ENCODE measurements around the gene IRF1. TPM values are rescaled to one million over a fixed set of nuclear protein-coding genes. Genes with fewer than 3 reads are reported as not detected.
A peak's percentile ranks its signal among the peaks of the same experiment; 100 is the strongest.
"Not testable (repeated sequence)": the region's sequence is repeated elsewhere in the genome, so short reads cannot be mapped to it uniquely, and the experiment has no call there.

IRF1 gene, protein sequence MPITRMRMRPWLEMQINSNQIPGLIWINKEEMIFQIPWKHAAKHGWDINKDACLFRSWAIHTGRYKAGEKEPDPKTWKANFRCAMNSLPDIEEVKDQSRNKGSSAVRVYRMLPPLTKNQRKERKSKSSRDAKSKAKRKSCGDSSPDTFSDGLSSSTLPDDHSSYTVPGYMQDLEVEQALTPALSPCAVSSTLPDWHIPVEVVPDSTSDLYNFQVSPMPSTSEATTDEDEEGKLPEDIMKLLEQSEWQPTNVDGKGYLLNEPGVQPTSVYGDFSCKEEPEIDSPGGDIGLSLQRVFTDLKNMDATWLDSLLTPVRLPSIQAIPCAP
- total RNA-seq: 100 to 1,000 TPM; 205 to 223 TPM

GRCh38 chr5:132490484-132491367 lies at the start of gene IRF1:
IRF1 (minus strand) TSS chr5:132490773; CDS start chr5:132489478, 1,295 bp downstream.
- DNase-seq (peak; percentile 98), ATAC-seq (peak; percentile 79)
- CTCF ChIA-PET: interaction anchor here (0.7 to 9.2 kb wide), 21 partner anchors 10 to 427 kb away, joined by 3 to 85 read pairs (median 9); partner anchors contain the start of gene CCNI2
- H3K4me3 Mint-ChIP-seq: peak within 1 kb of the TSS; percentile 95
- H3K9me3 Mint-ChIP-seq (ENCODE audit: low read depth): no peaks in the 10 kb centered on the region
- H3K4me1 Mint-ChIP-seq: peaks cover 66% of the 10 kb centered on the region
- H3K27me3 Mint-ChIP-seq: no peaks in the 10 kb centered on the region
- peaks cover 43% of the 10 kb centered on the region for H3K36me3 Mint-ChIP-seq
- H3K27ac Mint-ChIP-seq: peak within 1 kb of the TSS; percentile 97

DNA sequence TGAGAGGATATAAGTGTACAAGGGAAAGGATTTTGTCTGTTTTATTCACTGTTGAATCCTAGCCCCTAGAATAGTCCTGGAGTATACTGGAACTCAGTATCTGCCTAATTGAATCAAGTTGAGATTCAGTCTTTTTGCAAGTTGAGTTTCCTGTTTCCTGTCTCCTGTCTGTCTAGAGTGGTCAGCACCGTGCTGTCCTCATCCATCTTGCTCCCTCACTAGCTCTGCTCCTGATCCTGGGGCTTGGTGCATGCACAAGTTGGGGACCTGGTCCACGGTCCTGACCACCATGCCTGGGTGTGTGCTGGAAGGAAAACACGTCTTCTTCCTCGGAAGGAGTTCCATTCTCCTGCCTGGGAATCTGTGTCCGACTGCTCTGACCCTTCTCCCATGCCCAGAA lies 49.6 kb upstream of the IRF1 start:
- DNase-seq (no peak), ATAC-seq (no peak)
- Mint-ChIP-seq H3K36me3 (no peaks in the 10 kb centered on the region), H3K27ac (no peak overlapping the region), H3K4me3 (no peak overlapping the region), H3K27me3 (peaks cover under 1% of the 10 kb centered on the region), H3K9me3 (ENCODE audit: low read depth) (no peaks in the 10 kb centered on the region), H3K4me1 (peaks cover 25% of the 10 kb centered on the region)
- CTCF ChIA-PET: no interaction called here

DNA sequence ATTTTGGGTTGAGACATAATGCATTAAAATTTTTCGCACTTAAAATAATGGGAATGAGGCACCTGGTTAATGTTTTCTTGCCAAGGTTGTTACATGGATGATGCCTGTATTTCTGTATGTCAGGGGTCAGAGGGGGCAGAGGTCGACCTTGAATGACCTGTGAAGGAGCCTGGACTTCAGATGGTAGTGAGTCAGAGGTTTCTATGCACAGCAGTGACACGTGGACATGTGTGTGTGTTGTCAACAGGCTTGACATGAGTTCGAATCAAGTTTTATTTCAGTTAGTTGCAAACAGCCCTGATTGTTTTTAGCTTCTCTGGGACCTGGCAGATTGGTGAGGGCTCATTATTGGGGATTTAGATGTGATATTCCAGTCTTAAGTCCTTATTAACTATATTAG lies 49.1 kb upstream of the IRF1 start:
- no peaks in the 10 kb centered on the region for H3K36me3 Mint-ChIP-seq
- ATAC-seq (no peak), DNase-seq (no peak)
- H3K27ac Mint-ChIP-seq: no peak overlapping the region
- no peak overlapping the region for H3K4me3 Mint-ChIP-seq
- H3K9me3 Mint-ChIP-seq (ENCODE audit: low read depth): no peaks in the 10 kb centered on the region
- CTCF ChIA-PET: no interaction called here
- peaks cover 22% of the 10 kb centered on the region for H3K4me1 Mint-ChIP-seq
- peaks cover 5% of the 10 kb centered on the region for H3K27me3 Mint-ChIP-seq

DNA sequence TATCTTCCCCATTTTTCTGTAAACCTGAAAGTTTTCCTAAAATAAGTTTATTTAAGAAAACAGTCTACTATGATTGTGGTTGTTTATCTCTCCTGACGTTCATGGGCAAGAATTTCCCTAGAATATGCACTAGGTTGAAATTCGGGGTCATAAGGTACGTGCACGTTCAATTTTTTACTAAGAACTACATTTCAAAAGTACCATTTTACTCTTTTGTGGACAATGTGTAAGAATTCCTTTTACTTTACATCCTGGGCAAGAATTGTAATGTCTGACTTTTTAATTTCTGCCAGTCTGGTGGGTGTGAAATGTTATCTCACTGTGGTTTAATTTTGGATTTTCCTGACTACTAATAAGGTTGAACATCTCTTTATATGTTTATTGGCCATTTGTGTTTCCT lies 40.4 kb upstream of the IRF1 start:
- DNase-seq (no peak), ATAC-seq (no peak)
- CTCF ChIA-PET: interaction anchor here (0.8 to 1.3 kb wide), 3 partner anchors 18 to 290 kb away, joined by 3 to 4 read pairs (median 4); partner anchors contain the start of gene RAD50
- no peak overlapping the region for H3K27ac Mint-ChIP-seq
- H3K27me3 Mint-ChIP-seq: peaks cover 7% of the 10 kb centered on the region
- no peaks in the 10 kb centered on the region for H3K36me3 Mint-ChIP-seq
- no peaks in the 10 kb centered on the region for H3K9me3 Mint-ChIP-seq (ENCODE audit: low read depth)
- H3K4me1 Mint-ChIP-seq: peaks cover 44% of the 10 kb centered on the region
- no peak overlapping the region for H3K4me3 Mint-ChIP-seq

DNA sequence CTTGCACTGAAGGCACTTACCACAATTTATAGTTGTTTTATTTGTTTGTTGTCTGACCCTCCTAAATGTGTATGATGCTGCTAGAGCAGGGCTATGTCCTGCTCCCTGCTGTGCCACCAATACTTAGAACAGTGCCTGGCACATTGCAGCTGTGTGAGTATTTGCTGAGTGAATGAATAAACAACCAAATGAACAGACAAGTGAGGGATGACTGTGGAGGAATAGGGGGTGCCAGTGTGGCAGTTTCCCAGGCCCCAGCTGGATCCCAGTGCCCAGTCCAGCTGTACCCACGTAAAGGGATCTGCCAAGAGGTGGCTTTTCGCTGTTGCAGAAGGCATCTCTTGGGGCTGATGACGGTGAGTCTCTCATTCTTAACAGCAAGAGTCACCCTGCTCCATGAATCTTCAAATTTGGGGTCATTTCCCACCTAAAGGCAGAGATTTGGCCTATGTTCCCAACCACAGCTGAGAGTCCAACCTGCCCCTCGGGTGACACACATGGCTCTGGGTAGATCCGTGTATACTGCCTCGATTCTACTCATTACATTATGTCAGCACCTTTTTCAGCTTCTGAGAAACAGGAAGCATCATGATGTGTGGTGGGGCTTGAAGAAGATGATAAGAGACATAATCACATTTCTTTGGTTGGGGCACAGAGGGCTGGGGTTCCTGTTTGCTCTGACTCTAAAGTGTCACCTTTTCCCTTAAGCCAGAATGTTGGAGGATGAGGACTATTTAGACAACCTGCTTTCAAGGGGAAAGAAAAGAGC lies 38.5 kb upstream of the IRF1 start:
- CTCF ChIA-PET: interaction anchor here (0.9 to 5.1 kb wide), 6 partner anchors 28 to 291 kb away, joined by 3 to 77 read pairs (median 14); partner anchors contain the start of gene RAD50
- Mint-ChIP-seq H3K36me3 (peaks cover 2% of the 10 kb centered on the region), H3K9me3 (ENCODE audit: low read depth) (peaks cover 2% of the 10 kb centered on the region), H3K4me1 (peaks cover 58% of the 10 kb centered on the region), H3K4me3 (no peak overlapping the region), H3K27me3 (peaks cover 2% of the 10 kb centered on the region), H3K27ac (peak overlapping the region; percentile 74)
- DNase-seq (peak; percentile 52), ATAC-seq (peak; percentile 65)

GRCh38 chr5:132528021-132528420 lies 37.4 kb upstream of the IRF1 start:
- no peak overlapping the region for H3K4me3 Mint-ChIP-seq
- ATAC-seq: no peak
- no peak overlapping the region for H3K27ac Mint-ChIP-seq
- CTCF ChIA-PET: interaction anchor here (0.8 to 5.1 kb wide), 15 partner anchors 9 to 297 kb away, joined by 3 to 77 read pairs (median 9); partner anchors contain the start of gene CCNI2
- H3K4me1 Mint-ChIP-seq: peaks cover 58% of the 10 kb centered on the region
- peaks cover 5% of the 10 kb centered on the region for H3K36me3 Mint-ChIP-seq
- DNase-seq: no peak
- peaks cover 2% of the 10 kb centered on the region for H3K9me3 Mint-ChIP-seq (ENCODE audit: low read depth)
- H3K27me3 Mint-ChIP-seq: peaks cover 2% of the 10 kb centered on the region

DNA sequence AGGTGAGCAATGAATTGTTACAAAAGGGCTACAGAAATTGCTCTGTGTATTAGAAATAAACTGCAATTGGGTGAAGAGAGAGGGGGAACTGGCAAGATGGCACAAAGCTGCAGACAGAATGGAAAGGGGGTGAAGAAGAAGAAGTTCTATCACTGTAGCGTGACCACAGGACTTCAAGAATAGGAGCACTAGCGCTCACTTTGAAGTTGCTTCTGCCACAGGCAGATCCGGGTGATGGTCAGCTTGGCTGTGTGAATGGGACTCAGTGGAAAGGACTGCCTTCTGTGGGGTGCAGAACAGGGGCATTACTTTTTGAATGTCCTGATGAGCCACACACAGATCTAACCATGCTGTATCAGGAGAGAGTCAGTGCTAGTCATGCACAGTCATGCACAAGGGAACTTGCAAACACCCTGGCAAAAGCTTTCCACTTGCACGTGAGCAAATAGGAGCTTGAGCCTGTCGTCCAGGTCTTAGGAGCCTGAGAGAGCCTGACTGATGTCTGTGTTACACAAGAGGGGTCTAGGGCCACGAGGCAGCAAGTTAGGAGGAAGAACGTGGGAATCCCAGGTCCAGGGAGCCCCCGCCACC lies 36.5 kb upstream of the IRF1 start:
- Mint-ChIP-seq H3K27me3 (no peaks in the 10 kb centered on the region), H3K36me3 (peaks cover 5% of the 10 kb centered on the region), H3K4me1 (peaks cover 58% of the 10 kb centered on the region), H3K27ac (peak overlapping the region; percentile 31), H3K4me3 (no peak overlapping the region), H3K9me3 (ENCODE audit: low read depth) (peaks cover 2% of the 10 kb centered on the region)
- CTCF ChIA-PET: interaction anchor here (0.6 to 5.1 kb wide), 52 partner anchors 10 to 356 kb away, joined by 3 to 77 read pairs (median 4); partner anchors contain the start of genes CCNI2, IL5, RAD50 and SEPTIN8
- DNase-seq (no peak), ATAC-seq (peak; percentile 5)

DNA sequence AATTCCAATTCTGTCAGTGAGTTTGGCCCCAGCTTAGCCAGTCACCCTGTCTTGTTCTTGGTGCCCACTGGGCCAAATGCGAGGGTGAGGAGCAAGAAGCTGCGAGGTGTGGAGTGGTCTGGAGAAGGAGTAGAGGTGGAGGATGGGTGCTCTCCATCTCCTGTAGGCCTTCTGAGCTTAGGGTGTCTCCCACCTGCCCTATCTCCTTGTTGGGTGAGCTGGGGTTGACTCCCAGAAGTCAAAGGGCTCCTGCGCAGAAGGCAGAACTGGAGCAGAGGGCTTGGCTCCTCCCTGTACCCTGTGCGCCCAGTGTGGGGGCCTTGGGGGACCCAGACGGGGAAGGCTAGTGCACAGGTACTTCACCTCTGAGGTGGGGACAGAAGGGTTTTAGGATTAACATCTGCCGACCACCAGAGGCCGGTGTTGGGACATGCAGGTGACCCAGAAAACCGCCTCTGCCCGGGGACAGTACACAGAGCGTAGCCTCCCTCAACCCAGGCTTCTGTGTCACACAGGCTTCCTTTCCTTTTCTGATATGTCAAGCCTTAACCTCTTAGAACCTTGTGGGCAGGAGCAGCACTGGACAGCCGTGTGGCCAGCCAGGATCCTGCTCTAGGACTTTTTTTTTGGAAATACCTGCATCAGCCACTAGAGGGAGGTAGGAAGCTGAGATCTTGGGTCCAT lies 35.9 kb upstream of the IRF1 start:
- peaks cover 5% of the 10 kb centered on the region for H3K36me3 Mint-ChIP-seq
- H3K27ac Mint-ChIP-seq: peak overlapping the region; percentile 31
- H3K4me1 Mint-ChIP-seq: peaks cover 55% of the 10 kb centered on the region
- DNase-seq (peak; percentile 63), ATAC-seq (peak; percentile 75)
- H3K27me3 Mint-ChIP-seq: no peaks in the 10 kb centered on the region
- CTCF ChIA-PET: interaction anchor here (0.6 to 5.1 kb wide), 52 partner anchors 11 to 357 kb away, joined by 3 to 77 read pairs (median 4); partner anchors contain the start of genes CCNI2, IL5, RAD50 and SEPTIN8
- peaks cover 2% of the 10 kb centered on the region for H3K9me3 Mint-ChIP-seq (ENCODE audit: low read depth)
- H3K4me3 Mint-ChIP-seq: no peak overlapping the region

- peak; percentile 32 for ATAC-seq
- H3K4me3 Mint-ChIP-seq: no peak overlapping the region
- peaks cover 9% of the 10 kb centered on the region for H3K36me3 Mint-ChIP-seq
- no peak for DNase-seq
- no peaks in the 10 kb centered on the region for H3K27me3 Mint-ChIP-seq
- peaks cover 55% of the 10 kb centered on the region for H3K4me1 Mint-ChIP-seq
- CTCF ChIA-PET: interaction anchor here (0.7 to 5.1 kb wide), 13 partner anchors 12 to 339 kb away, joined by 3 to 77 read pairs (median 8); partner anchors contain the start of gene IL13
- peak overlapping the region; percentile 54 for H3K27ac Mint-ChIP-seq
- peaks cover 3% of the 10 kb centered on the region for H3K9me3 Mint-ChIP-seq (ENCODE audit: low read depth)
These were observed 34.7 kb upstream of the IRF1 start for GRCh38 chr5:132525299-132525724.

- H3K27me3 Mint-ChIP-seq; DNase-seq; ATAC-seq; H3K27ac Mint-ChIP-seq; H3K9me3 Mint-ChIP-seq (ENCODE audit: low read depth); H3K4me3 Mint-ChIP-seq: not testable (repeated sequence)
- Mint-ChIP-seq H3K4me1 (peaks cover 56% of the 10 kb centered on the region), H3K36me3 (peaks cover 10% of the 10 kb centered on the region)
- CTCF ChIA-PET: interaction anchor here (0.7 to 5.1 kb wide), 7 partner anchors 24 to 304 kb away, joined by 3 to 77 read pairs (median 3); partner anchors contain the start of gene IL13
These were observed 34.3 kb upstream of the IRF1 start for GRCh38 chr5:132524877-132525276.

- peaks cover 34% of the 10 kb centered on the region for H3K4me1 Mint-ChIP-seq
- H3K4me3 Mint-ChIP-seq; H3K9me3 Mint-ChIP-seq (ENCODE audit: low read depth); H3K27me3 Mint-ChIP-seq; H3K27ac Mint-ChIP-seq; ATAC-seq; DNase-seq: not testable (repeated sequence)
- CTCF ChIA-PET: interaction anchor here (1.2 to 1.3 kb wide), 2 partner anchors 16 to 298 kb away, joined by 4 read pairs; no protein-coding TSS in a partner anchor
- peaks cover 10% of the 10 kb centered on the region for H3K36me3 Mint-ChIP-seq
These were observed 31.5 kb upstream of the IRF1 start for GRCh38 chr5:132522067-132522466.

Data from activated CD8-positive, alpha-beta memory T cell treated with anti-CD3 and anti-CD28 coated beads, Interleukin-2, amount 10 ng/mL, durations not matched to agents 7 days and 5 days (primary cell).